ENCODE data around the gene DIPK1B.
"Not testable (repeated sequence)": the region's sequence is repeated elsewhere in the genome, so short reads cannot be mapped to it uniquely, and the experiment has no call there.

The DIPK1B gene

GRCh38 chr9:136700304-136700703 lies 12.1 kb upstream of the DIPK1B start:
- FAIRE-seq: no peak

DNA sequence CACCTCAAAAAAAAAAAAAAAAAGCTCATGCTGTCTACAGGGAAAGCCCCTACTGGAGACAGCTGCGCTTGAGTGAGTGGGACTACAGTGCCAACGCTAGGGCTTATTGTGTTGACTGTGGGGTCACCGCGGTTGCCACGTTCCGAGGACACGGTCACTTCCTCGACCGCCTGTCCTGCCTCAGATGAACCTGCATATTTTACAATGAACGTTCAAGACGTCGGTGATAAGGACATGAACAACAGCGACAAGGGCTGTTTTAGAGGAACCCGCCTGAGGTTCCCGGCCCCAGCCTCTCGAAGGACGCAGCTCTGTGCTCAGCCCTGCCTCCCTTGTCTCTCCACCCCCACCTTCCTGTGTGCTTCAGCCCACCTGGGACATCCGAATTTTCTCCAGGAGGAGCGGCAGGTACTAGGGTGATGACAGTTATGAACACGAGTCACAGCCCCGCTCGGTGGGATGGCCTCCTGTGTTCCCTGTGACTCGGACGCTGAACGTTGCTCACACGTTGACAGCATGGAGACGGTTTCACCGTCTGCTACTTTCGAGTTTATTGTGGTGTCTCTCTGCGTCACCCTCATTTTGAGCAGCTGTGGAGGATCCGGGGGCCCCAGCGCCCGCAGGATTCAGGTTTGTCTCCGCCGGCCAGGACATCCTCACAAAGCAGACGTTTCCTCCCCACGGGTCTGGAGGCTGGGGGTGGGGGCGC lies 11.3 kb upstream of the DIPK1B start:
- FAIRE-seq: no peak

GRCh38 chr9:136701668-136702053 lies 10.7 kb upstream of the DIPK1B start:
- FAIRE-seq: no peak

DNA sequence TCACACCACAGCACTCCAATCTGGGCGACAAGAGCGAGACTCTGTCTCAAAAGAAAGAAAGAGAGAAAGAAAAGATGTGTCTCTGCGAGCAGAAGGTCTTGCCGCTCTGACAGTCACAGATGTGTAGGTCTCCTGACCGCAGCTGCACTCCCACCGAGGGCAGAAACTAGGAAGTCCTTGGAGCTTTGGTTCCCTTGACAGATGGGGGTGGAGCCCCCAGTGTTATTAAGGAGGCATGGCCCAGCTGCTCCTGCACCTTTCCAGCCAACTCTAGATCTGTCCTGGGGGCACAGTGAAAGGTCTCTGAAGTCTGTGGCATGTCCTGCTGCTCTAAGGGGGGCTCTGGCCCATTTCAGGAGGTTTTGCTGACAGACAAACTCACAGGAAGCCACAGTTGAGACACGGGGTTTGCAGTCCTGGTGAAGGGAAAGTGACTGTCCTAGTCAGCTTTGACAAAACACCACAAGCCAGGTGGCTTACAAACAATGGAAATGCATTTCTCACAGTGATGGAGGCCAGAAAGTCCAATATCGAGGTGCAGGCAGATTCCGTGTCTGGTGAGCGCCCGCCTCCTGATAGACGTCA lies 9.0 kb upstream of the DIPK1B start:
- FAIRE-seq: no peak

GRCh38 chr9:136704741-136705140 lies 7.6 kb upstream of the DIPK1B start:
- FAIRE-seq: not testable (repeated sequence)

- no peak for FAIRE-seq
These were observed 6.8 kb upstream of the DIPK1B start for GRCh38 chr9:136705564-136705963.

DNA sequence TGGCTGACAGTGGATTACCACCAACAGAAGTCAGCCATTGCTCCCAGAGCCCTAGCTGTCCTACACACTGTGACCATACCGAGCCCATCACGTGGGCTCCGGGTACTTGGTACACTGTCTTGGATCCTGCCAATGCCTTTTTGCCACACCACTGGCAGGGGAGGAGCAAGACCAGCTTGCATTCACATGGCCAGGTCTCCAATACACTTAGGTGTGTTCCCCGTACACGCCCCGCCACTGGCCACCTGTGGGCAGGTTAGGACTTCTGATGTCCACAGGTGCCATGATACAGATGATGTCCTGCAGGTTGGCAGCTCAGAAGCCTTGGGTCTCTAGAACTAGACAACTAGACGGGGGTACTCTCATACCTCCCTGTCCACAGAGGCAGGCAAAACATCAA lies 5.4 kb upstream of the DIPK1B start:
- FAIRE-seq: no peak

DNA sequence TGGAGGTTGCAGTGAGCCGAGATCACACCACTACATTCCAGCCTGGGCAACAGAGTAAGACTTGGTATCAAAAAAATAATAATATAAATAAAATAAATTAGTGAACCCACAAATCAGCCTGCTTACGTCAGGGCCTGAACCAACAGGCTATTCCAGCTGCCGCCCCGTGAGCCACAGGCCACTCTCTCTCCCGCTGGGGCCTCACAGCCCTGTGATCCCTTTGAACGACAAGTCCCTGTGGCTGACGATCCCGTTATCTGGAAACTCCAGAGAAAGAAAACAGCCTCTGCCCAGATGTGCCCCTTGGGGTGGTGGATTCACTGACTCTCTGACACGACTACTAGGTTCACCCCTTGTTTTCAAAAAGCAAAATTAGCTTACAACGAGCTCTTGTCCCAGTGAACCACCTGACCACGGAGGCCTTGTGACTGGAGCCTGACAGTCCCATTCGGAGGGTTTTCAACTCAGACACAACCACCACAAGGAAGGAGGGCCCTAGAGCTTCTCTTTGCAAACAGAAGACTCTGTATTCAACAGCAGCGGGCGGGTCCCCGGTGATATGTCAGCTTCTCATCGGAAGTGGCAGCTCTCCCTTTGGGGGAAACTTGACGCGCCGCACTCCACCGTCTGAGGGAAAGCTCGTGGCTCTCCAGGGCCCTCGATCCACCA lies 4.4 kb upstream of the DIPK1B start:
- no peak for FAIRE-seq

DNA sequence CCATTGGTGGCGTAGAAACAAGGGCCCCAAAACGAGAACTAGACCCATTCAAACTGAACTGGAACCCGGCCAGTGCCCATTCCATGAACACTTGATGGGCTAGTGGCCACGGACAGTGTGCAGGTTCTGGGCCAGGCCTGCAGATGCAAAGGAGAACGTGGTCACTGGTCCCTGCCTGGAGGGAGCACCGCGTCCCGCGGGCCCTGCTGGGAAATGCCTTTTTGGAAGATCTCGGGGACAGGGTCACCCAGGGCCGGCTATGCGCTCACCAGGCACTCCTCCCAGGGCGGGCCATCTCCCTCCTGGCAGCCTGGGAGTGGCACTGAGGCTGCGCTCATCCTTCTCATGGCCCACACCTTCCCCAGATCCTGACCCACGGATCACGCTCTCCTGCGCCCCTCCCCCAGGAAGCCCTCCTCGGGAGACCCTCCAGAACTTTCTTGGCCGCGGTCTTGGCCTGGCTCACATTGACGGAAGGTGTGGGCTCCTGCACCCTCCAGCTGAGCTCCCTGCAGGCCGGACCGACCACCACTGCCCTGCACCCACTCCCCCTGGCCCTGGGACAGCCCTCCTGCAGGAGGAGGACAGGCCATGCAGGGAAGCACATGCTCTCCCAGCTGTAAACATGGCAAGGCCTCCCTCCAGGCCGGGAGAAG lies 2.8 kb upstream of the DIPK1B start:
- FAIRE-seq: no peak

DNA sequence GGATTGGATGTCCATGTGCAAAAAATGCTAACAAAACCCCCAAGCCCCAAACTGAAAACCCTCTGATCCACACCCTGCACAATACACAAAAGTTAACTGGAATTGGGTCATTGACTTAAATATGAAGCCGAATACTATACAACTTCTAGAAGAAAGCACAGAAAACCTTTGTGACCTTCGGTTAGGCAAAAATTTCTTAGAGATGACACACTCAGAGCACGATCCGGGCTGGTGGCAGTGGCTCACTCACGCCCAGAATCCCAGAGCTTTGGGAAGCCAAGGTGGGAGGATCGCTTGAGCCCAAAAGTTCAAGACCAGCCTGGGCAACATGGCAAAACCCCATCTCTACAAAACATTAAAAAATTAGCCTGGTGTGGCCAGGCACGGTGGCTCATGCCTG lies 1.8 kb upstream of the DIPK1B start:
- FAIRE-seq: no peak

DNA sequence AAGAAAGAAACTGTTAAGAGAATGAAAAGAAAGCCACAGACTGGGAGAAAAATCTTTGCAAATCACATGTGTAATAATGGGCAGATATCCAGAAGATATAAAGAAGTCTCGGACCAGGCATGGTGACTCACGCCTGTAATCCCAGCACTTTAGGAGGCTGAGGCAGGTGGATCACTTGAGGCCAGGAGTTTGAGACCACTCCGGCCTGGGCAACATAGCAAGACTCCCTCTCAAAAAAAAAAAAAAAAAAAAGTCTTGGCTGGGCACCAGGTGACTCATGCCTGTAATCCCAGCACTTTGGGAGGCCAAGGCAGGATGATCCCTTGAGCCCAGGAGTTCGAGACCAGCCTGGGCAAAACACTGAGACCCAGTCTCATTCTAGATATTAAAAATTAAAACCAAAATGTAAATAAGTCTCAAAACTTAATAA lies 1.1 kb upstream of the DIPK1B start:
- FAIRE-seq: peak; percentile 33

GRCh38 chr9:136712690-136713544 lies 545 bp downstream of the DIPK1B start:
- FAIRE-seq: no peak

- no peak for FAIRE-seq
These were observed 1.2 kb downstream of the DIPK1B start for GRCh38 chr9:136713550-136713949.

DNA sequence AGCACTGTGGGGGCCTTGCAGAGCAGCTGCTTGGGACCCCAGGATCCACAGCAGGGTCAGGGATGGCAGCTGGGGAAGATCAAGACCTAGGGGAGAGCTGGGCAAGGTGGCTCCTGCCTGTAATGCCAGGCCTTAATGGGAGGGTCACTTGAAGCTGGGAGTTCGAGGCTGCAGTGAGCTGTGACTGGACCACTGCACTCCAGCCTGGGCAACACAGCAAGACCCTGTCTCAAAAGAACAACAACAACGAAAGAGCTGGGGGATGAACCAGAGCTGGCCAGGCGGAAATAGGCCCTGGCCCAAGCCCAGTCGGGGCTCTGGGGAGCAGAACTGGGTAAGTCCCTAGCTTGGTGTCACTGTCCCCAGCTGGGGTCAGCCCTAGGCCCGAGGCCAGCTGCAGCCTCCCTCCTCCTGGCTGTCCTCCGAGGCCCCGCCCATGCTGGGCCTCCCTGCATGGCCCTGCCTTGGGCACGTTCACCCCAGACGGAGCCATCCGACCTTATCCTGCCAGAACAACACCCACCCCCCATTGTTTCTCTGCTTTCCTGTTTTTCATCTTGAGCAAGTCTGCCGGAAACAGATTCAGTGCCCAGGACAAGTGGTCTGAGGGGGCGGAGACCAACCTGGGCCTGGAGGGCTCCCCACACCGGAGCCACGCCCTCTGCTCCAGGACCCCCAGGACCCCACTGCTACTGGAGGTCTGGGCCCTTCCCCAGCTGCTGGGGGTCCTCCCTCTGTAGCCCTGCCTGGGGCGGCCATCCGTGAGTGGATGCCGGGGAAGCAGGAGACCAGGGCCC lies 1.9 kb downstream of the DIPK1B start:
- no peak for FAIRE-seq

DNA sequence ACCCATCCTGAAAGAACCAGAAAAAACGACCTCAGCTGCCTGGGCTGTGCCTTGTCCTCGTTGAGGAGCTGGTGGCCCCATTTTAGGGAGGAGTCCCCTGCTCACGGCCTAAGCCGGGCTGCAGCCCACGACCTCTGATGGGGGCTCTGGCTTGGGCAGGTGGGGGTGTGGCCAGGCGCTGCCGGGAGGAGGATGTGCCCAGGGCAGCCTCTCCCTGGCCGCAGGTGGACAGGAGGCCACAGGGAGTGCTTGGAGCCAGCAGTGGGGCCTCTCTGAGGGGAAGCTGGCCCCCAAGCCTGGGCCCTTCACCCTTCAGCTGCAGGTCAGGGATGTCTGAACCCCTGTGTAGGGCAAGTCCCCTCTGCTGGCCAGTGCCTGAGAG lies 2.5 kb downstream of the DIPK1B start:
- no peak for FAIRE-seq

GRCh38 chr9:136717399-136717798 lies 5.0 kb downstream of the DIPK1B start:
- no peak for FAIRE-seq

GRCh38 chr9:136718345-136719194 lies 6.2 kb downstream of the DIPK1B start:
- no peak for FAIRE-seq

GRCh38 chr9:136719195-136719880 lies 7.0 kb downstream of the DIPK1B start:
- FAIRE-seq: no peak

- no peak for FAIRE-seq
These were observed 8.0 kb downstream of the DIPK1B start for GRCh38 chr9:136720251-136720897.

- no peak for FAIRE-seq
These were observed 8.5 kb downstream of the DIPK1B start for GRCh38 chr9:136720898-136721338.
